Astrocyte of the cerebellum (primary cell): ENCODE measurements around the gene CHI3L2.
"Not testable (repeated sequence)": the region's sequence is repeated elsewhere in the genome, so short reads cannot be mapped to it uniquely, and the experiment has no call there.

Source experiments
- DNase-seq: peaks from one replicate; pipeline ENCODE4 v3.0.0-alpha.2; 2011; ENCODE audit warnings: low read depth
- H3K4me3 ChIP-seq: 2 replicates; pipeline ENCODE4 v1.5.1; 2011; ENCODE audit warnings: mild to moderate bottlenecking, low read depth, low read length, moderate library complexity
- CTCF ChIP-seq: IDR thresholded peaks from 2 replicates; pipeline ENCODE4 v1.5.1; 2012; ENCODE audit warnings: low read length, low read depth, moderate library complexity, mild to moderate bottlenecking; ENCODE audit errors: missing control alignments
- in situ Hi-C: cut with HindIII; loops from 2 replicates; pipeline ENCODE4 v1.10.0; 2017; ENCODE audit warnings: low sequenced_read_pairs

The CHI3L2 gene

GRCh38 chr1:111214074-111214801 lies 13.3 kb upstream of the CHI3L2 start:
- no peak overlapping the region for H3K4me3 ChIP-seq
- no peak for DNase-seq
- TF ChIP-seq CTCF, result no peak
- in situ Hi-C loops, result loop anchor here (25.0 kb wide), 1 partner anchor 548 kb away; the partner anchor contains the start of gene DDX20

GRCh38 chr1:111214884-111215283 lies 12.6 kb upstream of the CHI3L2 start:
- DNase-seq, result no peak
- H3K4me3 ChIP-seq, result no peak overlapping the region

GRCh38 chr1:111215285-111215684 lies 12.2 kb upstream of the CHI3L2 start:
- in situ Hi-C loops, result loop anchor here (25.0 kb wide), 1 partner anchor 547 kb away; the partner anchor contains the start of gene DDX20
- not testable (repeated sequence) for DNase-seq, H3K4me3 ChIP-seq

More at GRCh38 chr1:111214884-111215283, 12.6 kb upstream of the CHI3L2 start:
- no peak for TF ChIP-seq CTCF
- in situ Hi-C loops, result loop anchor here (25.0 kb wide), 1 partner anchor 547 kb away; the partner anchor contains the start of gene DDX20

- no peak for DNase-seq
- no peak overlapping the region for H3K4me3 ChIP-seq
- TF ChIP-seq CTCF, result no peak
- in situ Hi-C loops, result loop anchor here (25.0 kb wide), 1 partner anchor 546 kb away; the partner anchor contains the start of gene DDX20
Measured at GRCh38 chr1:111216751-111217150, 10.8 kb upstream of the CHI3L2 start.

- H3K4me3 ChIP-seq, result no peak overlapping the region
- no peak for DNase-seq
- in situ Hi-C loops, result loop anchor here (25.0 kb wide), 1 partner anchor 545 kb away; the partner anchor contains the start of gene DDX20
- no peak for TF ChIP-seq CTCF
Measured at GRCh38 chr1:111217183-111217910, 10.2 kb upstream of the CHI3L2 start.

- TF ChIP-seq CTCF, result no peak
- DNase-seq, result no peak
- in situ Hi-C loops, result loop anchor here (25.0 kb wide), 1 partner anchor 543 kb away; the partner anchor contains the start of gene DDX20
- H3K4me3 ChIP-seq, result no peak overlapping the region
Measured at GRCh38 chr1:111218701-111219556, 8.6 kb upstream of the CHI3L2 start.
